Measurements from ENCODE around the gene HIGD2B.
"Not testable (repeated sequence)": the region's sequence is repeated elsewhere in the genome, so short reads cannot be mapped to it uniquely, and the experiment has no call there.

The HIGD2B gene

GRCh38 chr15:72671525-72671924, 14.5 kb downstream of the HIGD2B start:
- H3K4me1 ChIP-seq (ENCODE audit: insufficient read depth, low read length): peaks cover 4% of the 10 kb centered on the region
- H3K27me3 ChIP-seq (ENCODE audit: control insufficient read depth in 1 of 2, insufficient read depth in 2 of 2, low read length in 2 of 2): no peaks in the 10 kb centered on the region
- H3K4me3 ChIP-seq (ENCODE audit: low read depth in 1 of 2, low read length in 2 of 2): no peak overlapping the region
- no peaks in the 10 kb centered on the region for H3K9me3 ChIP-seq (ENCODE audit: low read length)
- H3K9ac ChIP-seq (ENCODE audit: low read length): no peak overlapping the region
- H3K36me3 ChIP-seq (ENCODE audit: insufficient read depth, low read length): no peaks in the 10 kb centered on the region
- no peak overlapping the region for H3K27ac ChIP-seq (ENCODE audit: low read depth, low read length)

GRCh38 chr15:72670656-72671352, 15.2 kb downstream of the HIGD2B start:
- H3K36me3 ChIP-seq (ENCODE audit: insufficient read depth, low read length); H3K4me3 ChIP-seq (ENCODE audit: low read depth in 1 of 2, low read length in 2 of 2); H3K9me3 ChIP-seq (ENCODE audit: low read length); H3K9ac ChIP-seq (ENCODE audit: low read length); H3K27me3 ChIP-seq (ENCODE audit: control insufficient read depth in 1 of 2, insufficient read depth in 2 of 2, low read length in 2 of 2); H3K4me1 ChIP-seq (ENCODE audit: insufficient read depth, low read length); H3K27ac ChIP-seq (ENCODE audit: low read depth, low read length): not testable (repeated sequence)

- not testable (repeated sequence) for H3K4me3 ChIP-seq (ENCODE audit: low read depth in 1 of 2, low read length in 2 of 2); H3K4me1 ChIP-seq (ENCODE audit: insufficient read depth, low read length); H3K9ac ChIP-seq (ENCODE audit: low read length); H3K27ac ChIP-seq (ENCODE audit: low read depth, low read length); H3K9me3 ChIP-seq (ENCODE audit: low read length); H3K27me3 ChIP-seq (ENCODE audit: control insufficient read depth in 1 of 2, insufficient read depth in 2 of 2, low read length in 2 of 2); H3K36me3 ChIP-seq (ENCODE audit: insufficient read depth, low read length)
Observed at GRCh38 chr15:72669803-72670202, 16.2 kb downstream of the HIGD2B start.

- H3K36me3 ChIP-seq (ENCODE audit: insufficient read depth, low read length); H3K27ac ChIP-seq (ENCODE audit: low read depth, low read length); H3K27me3 ChIP-seq (ENCODE audit: control insufficient read depth in 1 of 2, insufficient read depth in 2 of 2, low read length in 2 of 2); H3K4me3 ChIP-seq (ENCODE audit: low read depth in 1 of 2, low read length in 2 of 2); H3K4me1 ChIP-seq (ENCODE audit: insufficient read depth, low read length); H3K9me3 ChIP-seq (ENCODE audit: low read length); H3K9ac ChIP-seq (ENCODE audit: low read length): not testable (repeated sequence)
Observed at GRCh38 chr15:72665706-72666105, 20.3 kb downstream of the HIGD2B start.

- H3K4me3 ChIP-seq (ENCODE audit: low read depth in 1 of 2, low read length in 2 of 2); H3K36me3 ChIP-seq (ENCODE audit: insufficient read depth, low read length); H3K9ac ChIP-seq (ENCODE audit: low read length); H3K27me3 ChIP-seq (ENCODE audit: control insufficient read depth in 1 of 2, insufficient read depth in 2 of 2, low read length in 2 of 2); H3K4me1 ChIP-seq (ENCODE audit: insufficient read depth, low read length); H3K9me3 ChIP-seq (ENCODE audit: low read length); H3K27ac ChIP-seq (ENCODE audit: low read depth, low read length): not testable (repeated sequence)
Observed at GRCh38 chr15:72663931-72664330, 22.1 kb downstream of the HIGD2B start.

- H3K9ac ChIP-seq (ENCODE audit: low read length); H3K9me3 ChIP-seq (ENCODE audit: low read length); H3K4me1 ChIP-seq (ENCODE audit: insufficient read depth, low read length); H3K27ac ChIP-seq (ENCODE audit: low read depth, low read length); H3K4me3 ChIP-seq (ENCODE audit: low read depth in 1 of 2, low read length in 2 of 2); H3K36me3 ChIP-seq (ENCODE audit: insufficient read depth, low read length); H3K27me3 ChIP-seq (ENCODE audit: control insufficient read depth in 1 of 2, insufficient read depth in 2 of 2, low read length in 2 of 2): not testable (repeated sequence)
Observed at GRCh38 chr15:72661081-72661480, 24.9 kb downstream of the HIGD2B start.

GRCh38 chr15:72656014-72656413, 30.0 kb downstream of the HIGD2B start:
- H3K36me3 ChIP-seq (ENCODE audit: insufficient read depth, low read length); H3K4me3 ChIP-seq (ENCODE audit: low read depth in 1 of 2, low read length in 2 of 2); H3K27ac ChIP-seq (ENCODE audit: low read depth, low read length); H3K27me3 ChIP-seq (ENCODE audit: control insufficient read depth in 1 of 2, insufficient read depth in 2 of 2, low read length in 2 of 2); H3K9me3 ChIP-seq (ENCODE audit: low read length); H3K4me1 ChIP-seq (ENCODE audit: insufficient read depth, low read length); H3K9ac ChIP-seq (ENCODE audit: low read length): not testable (repeated sequence)

- H3K9ac ChIP-seq (ENCODE audit: low read length); H3K27me3 ChIP-seq (ENCODE audit: control insufficient read depth in 1 of 2, insufficient read depth in 2 of 2, low read length in 2 of 2); H3K4me3 ChIP-seq (ENCODE audit: low read depth in 1 of 2, low read length in 2 of 2); H3K9me3 ChIP-seq (ENCODE audit: low read length); H3K27ac ChIP-seq (ENCODE audit: low read depth, low read length); H3K4me1 ChIP-seq (ENCODE audit: insufficient read depth, low read length); H3K36me3 ChIP-seq (ENCODE audit: insufficient read depth, low read length): not testable (repeated sequence)
Observed at GRCh38 chr15:72654397-72654796, 31.6 kb downstream of the HIGD2B start, which contains the start of gene GOLGA6B. Gene GOLGA6B (plus strand): TSS chr15:72654697. CDS start chr15:72654738, 41 bp downstream.

- H3K27me3 ChIP-seq (ENCODE audit: control insufficient read depth in 1 of 2, insufficient read depth in 2 of 2, low read length in 2 of 2); H3K9me3 ChIP-seq (ENCODE audit: low read length); H3K9ac ChIP-seq (ENCODE audit: low read length); H3K36me3 ChIP-seq (ENCODE audit: insufficient read depth, low read length); H3K4me1 ChIP-seq (ENCODE audit: insufficient read depth, low read length); H3K27ac ChIP-seq (ENCODE audit: low read depth, low read length); H3K4me3 ChIP-seq (ENCODE audit: low read depth in 1 of 2, low read length in 2 of 2): not testable (repeated sequence)
Observed at GRCh38 chr15:72648631-72649253, 37.2 kb downstream of the HIGD2B start.

- H3K27ac ChIP-seq (ENCODE audit: low read depth, low read length); H3K36me3 ChIP-seq (ENCODE audit: insufficient read depth, low read length); H3K4me1 ChIP-seq (ENCODE audit: insufficient read depth, low read length); H3K4me3 ChIP-seq (ENCODE audit: low read depth in 1 of 2, low read length in 2 of 2); H3K27me3 ChIP-seq (ENCODE audit: control insufficient read depth in 1 of 2, insufficient read depth in 2 of 2, low read length in 2 of 2); H3K9ac ChIP-seq (ENCODE audit: low read length); H3K9me3 ChIP-seq (ENCODE audit: low read length): not testable (repeated sequence)
Observed at GRCh38 chr15:72642271-72642670, 43.7 kb downstream of the HIGD2B start.

- not testable (repeated sequence) for H3K9ac ChIP-seq (ENCODE audit: low read length); H3K4me3 ChIP-seq (ENCODE audit: low read depth in 1 of 2, low read length in 2 of 2); H3K27me3 ChIP-seq (ENCODE audit: control insufficient read depth in 1 of 2, insufficient read depth in 2 of 2, low read length in 2 of 2); H3K9me3 ChIP-seq (ENCODE audit: low read length); H3K4me1 ChIP-seq (ENCODE audit: insufficient read depth, low read length); H3K36me3 ChIP-seq (ENCODE audit: insufficient read depth, low read length); H3K27ac ChIP-seq (ENCODE audit: low read depth, low read length)
Observed at GRCh38 chr15:72639759-72640483, 46.1 kb downstream of the HIGD2B start.

All from muscle layer of colon (tissue), 2 donors.